Hematopoietic multipotent progenitor cell treated with erythropoietin and hydrocortisone succinate and interleukin-3 and kit ligand, for 4 days (in vitro differentiated cells): ENCODE data around the gene SMYD5.
"Not testable (repeated sequence)": the region's sequence is repeated elsewhere in the genome, so short reads cannot be mapped to it uniquely, and the experiment has no call there.

Source experiments
- DNase-seq: peaks from one replicate; pipeline ENCODE4 v3.0.0-alpha.2; 2015

The SMYD5 gene

GRCh38 chr2:73262108-73262651 lies 48.1 kb downstream of the SMYD5 start:
- DNase-seq: no peak

- DNase-seq: not testable (repeated sequence)
These were observed 48.8 kb downstream of the SMYD5 start for GRCh38 chr2:73262691-73263429.

- no peak for DNase-seq
These were observed 49.7 kb downstream of the SMYD5 start for GRCh38 chr2:73263540-73264331.

GRCh38 chr2:73264332-73264606 lies 50.2 kb downstream of the SMYD5 start:
- DNase-seq: no peak

- DNase-seq: no peak
These were observed 50.7 kb downstream of the SMYD5 start for GRCh38 chr2:73264783-73265182.

- DNase-seq: no peak
These were observed 51.4 kb downstream of the SMYD5 start for GRCh38 chr2:73265298-73266060.

- DNase-seq: no peak
These were observed 52.2 kb downstream of the SMYD5 start for GRCh38 chr2:73266061-73266901.

GRCh38 chr2:73267008-73267407 lies 53.0 kb downstream of the SMYD5 start:
- DNase-seq: no peak

- no peak for DNase-seq
These were observed 54.4 kb downstream of the SMYD5 start for GRCh38 chr2:73268366-73268829.

- peak; percentile 60 for DNase-seq
These were observed 55.0 kb downstream of the SMYD5 start for GRCh38 chr2:73268830-73269685.

- no peak for DNase-seq
These were observed 55.8 kb downstream of the SMYD5 start for GRCh38 chr2:73269686-73270465.

GRCh38 chr2:73272270-73272669 lies 58.2 kb downstream of the SMYD5 start:
- no peak for DNase-seq
